Measurements from ENCODE around the gene ATP1A4. TPM values are rescaled to one million over a fixed set of nuclear protein-coding genes. Genes with fewer than 3 reads are reported as not detected.
A peak's percentile ranks its signal among the peaks of the same experiment; 100 is the strongest.

The ATP1A4 gene
- total RNA-seq, 6 experiments from 2014 or later, result not detected

- Mint-ChIP-seq H3K36me3 (ENCODE audit: low read depth) (no peaks in the 10 kb centered on the region), H3K4me1 (ENCODE audit: low read depth) (0 out of 2 replicates have a peak, but pooled peaks cover 6% of the 10 kb centered on the region), H3K4me3 (no peak overlapping the region), H3K27me3 (ENCODE audit: insufficient read depth) (peaks cover 9% of the 10 kb centered on the region), H3K27ac (no peak overlapping the region), H3K9me3 (no peaks in the 10 kb centered on the region)
- DNase-seq, result no peak
- TF ChIP-seq CTCF (IDR thresholded peaks at IDR 0.05), result no peak
Measured at GRCh38 chr1:160192234-160192633, 40.8 kb downstream of the ATP1A4 start.

DNA sequence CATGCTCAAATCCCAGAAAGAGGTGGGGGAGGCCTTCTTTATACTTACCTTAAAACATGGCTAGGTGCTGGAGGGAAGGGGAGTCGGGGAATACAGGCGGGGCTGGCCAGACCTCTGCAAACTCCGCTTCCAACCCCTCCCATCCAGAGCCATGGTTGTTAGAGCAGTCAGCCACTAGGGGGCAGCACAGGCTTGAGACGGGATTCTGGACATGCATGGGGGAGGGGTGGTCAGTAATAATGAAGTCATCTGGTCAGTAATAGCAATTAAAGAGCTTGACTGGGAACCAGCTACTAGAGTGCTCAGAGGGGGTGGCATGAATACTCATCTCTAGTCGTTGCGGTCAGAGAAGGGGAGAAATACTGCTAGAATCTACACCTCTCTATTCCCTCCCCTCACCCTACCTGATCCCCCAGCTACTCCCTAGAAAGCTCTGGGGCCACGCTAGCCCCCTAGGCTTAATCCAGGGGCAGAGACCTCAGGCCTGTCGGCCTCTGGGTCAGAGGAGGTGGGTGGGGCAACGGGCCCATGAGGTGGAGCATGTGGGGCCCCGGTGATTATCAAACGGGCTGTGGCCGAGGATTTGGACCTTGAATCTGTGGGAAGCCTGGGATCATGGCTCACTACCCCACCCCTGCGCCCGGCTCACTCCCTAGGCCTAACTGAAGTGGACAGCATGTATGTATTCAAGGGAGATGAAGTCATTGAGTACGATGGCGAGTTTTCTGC is 41.9 kb downstream of the ATP1A4 start:
- Mint-ChIP-seq H3K27me3 (ENCODE audit: insufficient read depth) (peaks cover 8% of the 10 kb centered on the region), H3K36me3 (ENCODE audit: low read depth) (no peaks in the 10 kb centered on the region), H3K27ac (no peak overlapping the region), H3K9me3 (no peaks in the 10 kb centered on the region), H3K4me1 (ENCODE audit: low read depth) (0 out of 2 replicates have a peak, but pooled peaks cover 6% of the 10 kb centered on the region), H3K4me3 (no peak overlapping the region)
- TF ChIP-seq CTCF (IDR thresholded peaks at IDR 0.05), result peak; percentile 98
- peak; percentile 85 for DNase-seq

DNA sequence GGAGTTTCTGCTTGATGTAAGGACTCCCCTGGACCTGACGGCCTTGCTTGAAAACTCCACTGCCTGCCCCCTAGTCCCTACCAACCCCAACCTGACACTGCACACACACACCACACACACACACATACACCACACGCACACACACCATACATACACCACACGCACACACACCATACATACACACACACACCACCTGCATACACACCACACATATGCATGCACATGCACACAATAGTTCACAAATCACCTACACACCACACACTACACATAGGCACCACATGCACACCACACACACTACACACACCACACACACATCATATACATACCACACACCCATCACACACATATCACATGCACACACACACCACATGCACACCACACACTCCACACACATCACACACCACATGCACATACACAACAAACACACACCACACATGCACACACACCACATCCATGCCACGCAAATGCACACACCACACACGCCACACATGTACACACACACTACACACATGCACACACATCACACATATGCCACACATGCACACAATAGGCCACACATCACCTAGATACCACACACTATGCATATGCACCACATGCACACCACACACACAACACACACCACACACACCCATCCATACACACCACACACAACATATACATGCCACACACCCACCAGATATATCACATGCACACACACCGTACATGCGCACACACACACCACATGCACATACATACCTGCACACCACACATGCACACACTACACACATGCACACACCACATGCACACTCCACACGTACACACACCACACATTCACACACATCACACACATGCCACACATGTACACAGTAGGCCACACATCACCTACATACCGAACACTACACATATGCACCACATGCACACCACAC is 42.7 kb downstream of the ATP1A4 start:
- no peak for TF ChIP-seq CTCF (IDR thresholded peaks at IDR 0.05)
- DNase-seq, result no peak
- peaks cover 3% of the 10 kb centered on the region; the same call in 1 of the 2 replicates for H3K27me3 Mint-ChIP-seq (ENCODE audit: insufficient read depth)
- no peaks in the 10 kb centered on the region for H3K9me3 Mint-ChIP-seq
- H3K27ac Mint-ChIP-seq, result no peak overlapping the region
- H3K4me1 Mint-ChIP-seq (ENCODE audit: low read depth), result 0 out of 2 replicates have a peak, but pooled peaks cover 6% of the 10 kb centered on the region
- no peaks in the 10 kb centered on the region for H3K36me3 Mint-ChIP-seq (ENCODE audit: low read depth)
- no peak overlapping the region for H3K4me3 Mint-ChIP-seq

GRCh38 chr1:160194737-160195059 is 43.3 kb downstream of the ATP1A4 start:
- H3K9me3 Mint-ChIP-seq, result no peaks in the 10 kb centered on the region
- peaks cover 6% of the 10 kb centered on the region for H3K27me3 Mint-ChIP-seq (ENCODE audit: insufficient read depth)
- 0 out of 2 replicates have a peak, but pooled peaks cover 3% of the 10 kb centered on the region for H3K4me1 Mint-ChIP-seq (ENCODE audit: low read depth)

DNA sequence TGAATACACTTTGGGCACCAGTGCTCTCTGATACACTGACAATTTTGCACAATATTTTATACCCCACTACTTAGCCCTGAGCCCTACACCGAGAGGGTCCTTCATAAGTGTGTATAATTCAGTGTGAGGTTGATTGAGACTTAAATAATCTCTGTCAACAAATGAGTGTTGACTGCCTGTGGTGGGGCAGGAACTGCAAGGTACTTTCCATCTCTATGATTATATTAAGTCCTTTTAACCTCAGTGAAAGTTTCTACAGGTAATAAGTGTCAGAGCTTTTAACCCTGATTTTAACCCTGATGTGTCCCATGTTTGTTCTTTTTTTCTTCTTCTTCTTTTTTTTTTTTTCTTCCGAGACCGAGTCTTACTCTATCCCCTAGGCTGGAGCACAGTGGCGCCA is 44.7 kb downstream of the ATP1A4 start:
- no peak overlapping the region for H3K27ac Mint-ChIP-seq
- peaks cover 6% of the 10 kb centered on the region for H3K27me3 Mint-ChIP-seq (ENCODE audit: insufficient read depth)
- no peak for TF ChIP-seq CTCF (IDR thresholded peaks at IDR 0.05)
- H3K4me3 Mint-ChIP-seq, result no peak overlapping the region
- H3K4me1 Mint-ChIP-seq (ENCODE audit: low read depth), result no peaks in the 10 kb centered on the region
- no peak for DNase-seq
- no peaks in the 10 kb centered on the region for H3K9me3 Mint-ChIP-seq
- no peaks in the 10 kb centered on the region for H3K36me3 Mint-ChIP-seq (ENCODE audit: low read depth)

More at GRCh38 chr1:160194737-160195059, 43.3 kb downstream of the ATP1A4 start:
- no peak overlapping the region for H3K4me3 Mint-ChIP-seq
- no peak overlapping the region for H3K27ac Mint-ChIP-seq
- no peak for TF ChIP-seq CTCF (IDR thresholded peaks at IDR 0.05)
- DNase-seq, result no peak
- no peaks in the 10 kb centered on the region for H3K36me3 Mint-ChIP-seq (ENCODE audit: low read depth)
